A549 (cell line): ENCODE data around the gene TTLL11. TPM values are rescaled to one million over a fixed set of nuclear protein-coding genes. Genes with fewer than 3 reads are reported as not detected.
"Not testable (repeated sequence)": the region's sequence is repeated elsewhere in the genome, so short reads cannot be mapped to it uniquely, and the experiment has no call there.

Source experiments
- ATAC-seq, 2 experiments: fragments of 200-7000 bp in 1 of 2; fragments of >200 bp in 1 of 2; cut with Nextera tagmentation in 1 of 2; cut with Tn5 transposase in 1 of 2; 3 replicates each; pipeline versions ENCODE4 v1.8.0 to v1.9.1; 2018 to 2020; ENCODE audit warnings: mild to moderate bottlenecking in 1 of 2, moderate library complexity in 1 of 2
- CTCF ChIA-PET: fragments of 300-600 bp; sonication (Branson Sonifier 250); formaldehyde crosslinking; extraction: SDS; loops from one replicate; lab custom pipeline; 2021; ENCODE audit warnings: antibody characterized with exemption, inconsistent platforms; lab: Yijun Ruan, JAX
- POLR2A ChIA-PET: fragments of 350-600 bp; formaldehyde crosslinking; extraction: SDS; loops from one replicate; lab custom pipeline; 2021; ENCODE audit warnings: antibody characterized with exemption, inconsistent platforms; lab: Yijun Ruan, JAX
- DNase-seq, 2 experiments: peaks; one replicate each; pipeline versions ENCODE4 v3.0.0 to v3.0.0-alpha.2; 2011 to 2016; ENCODE audit warnings: low read depth in 1 of 2, low spot score in 1 of 2
- FAIRE-seq: peaks from 2 replicates; lab custom pipeline; 2011; peaks lifted over from hg19 to GRCh38; lab: Jason Lieb, UNC
- H3K27ac ChIP-seq, 2 experiments: fragments of >200 bp; sonication (Bioruptor Twin); formaldehyde crosslinking; 3 replicates each; pipeline ENCODE4 v1.5.1; 2016 to 2017
- H3K4me1 ChIP-seq: fragments of >200 bp; sonication (Bioruptor Twin); formaldehyde crosslinking; 3 replicates; pipeline ENCODE4 v1.6.1; 2016
- H3K4me2 ChIP-seq: fragments of >200 bp; sonication (Bioruptor Twin); formaldehyde crosslinking; 3 replicates; pipeline ENCODE4 v1.6.1; 2016
- H3K4me3 ChIP-seq: fragments of >200 bp; sonication (Bioruptor Twin); formaldehyde crosslinking; 3 replicates; pipeline ENCODE4 v1.5.1; 2016
- H3K9me3 ChIP-seq: fragments of >200 bp; sonication (Bioruptor Twin); formaldehyde crosslinking; 3 replicates; pipeline ENCODE4 v1.6.1; 2016
- BHLHE40 ChIP-seq: IDR thresholded peaks from 2 replicates; pipeline ENCODE4 v1.6.1; 2012; ENCODE audit warnings: low read depth, low read length, inconsistent platforms
- CBX8 ChIP-seq: fragments of 200-600 bp; sonication (generic); IDR thresholded peaks from 2 replicates; pipeline ENCODE4 v1.6.1; 2016
- CHD4 ChIP-seq: fragments of 200-600 bp; sonication (generic); IDR thresholded peaks from 2 replicates; pipeline ENCODE4 v1.6.1; 2016; ENCODE audit warnings: antibody characterized with exemption, mild to moderate bottlenecking, borderline replicate concordance
- EHMT2 ChIP-seq: fragments of 200-600 bp; sonication (generic); IDR thresholded peaks from 2 replicates; pipeline ENCODE4 v1.6.1; 2016; ENCODE audit warnings: antibody characterized with exemption, low read depth, mild to moderate bottlenecking, moderate library complexity
- EP300 ChIP-seq, 2 experiments: fragments of >200 bp; sonication (Bioruptor Twin); formaldehyde crosslinking; IDR thresholded peaks; 2 replicates in 1 of 2; 3 replicates in 1 of 2; pipeline ENCODE4 v1.6.1; 2016 to 2017
- HOXA7 ChIP-seq: fragments of 250-450 bp; sonication (Bioruptor Pico); IDR thresholded peaks from 2 replicates; pipeline ENCODE4 v1.5.0; 2020; ENCODE audit warnings: mild to moderate bottlenecking, moderate library complexity
- HOXB13 ChIP-seq: fragments of 250-450 bp; sonication (Bioruptor Pico); IDR thresholded peaks from 2 replicates; pipeline ENCODE4 v1.5.0; 2020; ENCODE audit warnings: low read depth, mild to moderate bottlenecking, moderate library complexity
- JUN ChIP-seq, 2 experiments: fragments of >200 bp; sonication (Bioruptor Twin); formaldehyde crosslinking; IDR thresholded peaks; 2 replicates in 1 of 2; 3 replicates in 1 of 2; pipeline ENCODE4 v1.6.1; 2016 to 2017
- JUNB ChIP-seq: fragments of >200 bp; sonication (Bioruptor Twin); formaldehyde crosslinking; IDR thresholded peaks from 2 replicates; pipeline ENCODE4 v1.6.1; 2016
- NPAS2 ChIP-seq: fragments of 250-450 bp; sonication (Bioruptor Pico); IDR thresholded peaks from 2 replicates; pipeline ENCODE4 v1.8.0; 2022; ENCODE audit warnings: mild to moderate bottlenecking, moderate library complexity, borderline replicate concordance
- PHF8 ChIP-seq: fragments of 200-600 bp; sonication (generic); IDR thresholded peaks from 2 replicates; pipeline ENCODE4 v1.6.1; 2016; ENCODE audit warnings: low read depth, mild to moderate bottlenecking, antibody characterized with exemption, moderate library complexity, borderline replicate concordance
- POLR2AphosphoS2 ChIP-seq: conservative IDR thresholded peaks from 2 replicates; pipeline ENCODE4 v1.6.1; 2012; ENCODE audit warnings: low read length, improper control_type of control experiment, inconsistent platforms
- RFX5 ChIP-seq: fragments of 450-650 bp; IDR thresholded peaks from 2 replicates; pipeline ENCODE4 v1.7.1; 2014; ENCODE audit warnings: antibody characterized with exemption, mild to moderate bottlenecking, moderate library complexity
- RNF2 ChIP-seq: fragments of 200-600 bp; sonication (generic); IDR thresholded peaks from 2 replicates; pipeline ENCODE4 v1.6.1; 2016; ENCODE audit warnings: low read depth, mild to moderate bottlenecking, antibody characterized with exemption, moderate library complexity, borderline replicate concordance
- SMC3 ChIP-seq: fragments of >200 bp; sonication (Bioruptor Twin); formaldehyde crosslinking; IDR thresholded peaks from 3 replicates; pipeline ENCODE4 v1.6.1; 2018; ENCODE audit warnings: inconsistent platforms
- TP53 ChIP-seq: fragments of 250-450 bp; sonication (Bioruptor Pico); IDR thresholded peaks from 2 replicates; pipeline ENCODE4 v1.5.0; 2021; ENCODE audit warnings: mild to moderate bottlenecking, moderate library complexity
- WGBS: methylation state at CpG from one replicate; pipeline ENCODE4 v1.1.6; 2017; ENCODE audit errors: missing lambda C conversion rate; 5-methylcytosine and 5-hydroxymethylcytosine counted together
- polyA plus RNA-seq, 4 experiments: library from polyadenylated mRNA; depleted of rRNA in 3 of 4; stranded (reverse); fragments of >200 nt; fragmentation: RNase III in 1 of 4; extraction: RNeasy Plus Mini Kit Qiagen cat#74134 plus additional on column Dnase treatment in 1 of 4; gene quantifications; 2 replicates in 3 of 4; 3 replicates in 1 of 4; pipeline ENCODE4 v1.2.3, GENCODE V29; 2011 to 2017
- TF ChIP-seq, protein P1 (sequence below): IDR thresholded peaks from 2 replicates; pipeline ENCODE4 v1.6.1; 2012
- TF ChIP-seq, protein P2 (sequence below): IDR thresholded peaks from 2 replicates; pipeline ENCODE4 v1.6.1; 2012; ENCODE audit warnings: low read depth, borderline replicate concordance

The TTLL11 gene
- polyA plus RNA-seq, 2 of the 4 experiments (the other 2 are of a cell fraction) = 1.8 to 2.6 TPM

- TF ChIP-seq NPAS2 (CRISPR knock-in tag) (no peak), BHLHE40 (no peak)
- TF ChIP-seq, all 56 proteins: peak for 0
Observed at GRCh38 chr9:121801579-121801978, 291.5 kb downstream of the TTLL11 start (continued).

DNA sequence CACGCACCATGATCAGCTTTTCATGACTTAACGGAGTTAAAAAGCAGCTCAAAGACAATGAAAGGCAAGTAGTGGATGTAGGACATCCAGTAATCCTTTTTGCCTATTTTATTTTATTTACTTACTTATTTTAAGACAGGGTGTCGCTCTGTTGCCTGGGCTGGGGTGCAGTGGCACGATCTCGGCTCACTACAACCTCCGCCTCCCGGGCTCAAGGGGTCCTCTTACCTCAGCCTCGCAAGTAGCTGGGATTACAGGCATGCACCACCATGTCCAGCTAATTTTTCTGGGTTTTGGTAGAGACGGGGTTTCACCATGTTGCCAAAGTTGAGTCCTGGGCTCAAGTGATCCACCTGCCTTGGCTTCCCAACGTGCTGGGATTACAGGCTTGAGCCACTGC, 292.7 kb downstream of the TTLL11 start:
- peaks cover 4% of the 10 kb centered on the region; the same call in 1 of the 3 replicates for H3K9me3 ChIP-seq
- ChIA-PET CTCF (no interaction called here), POLR2A (no interaction called here)
- FAIRE-seq = no peak
- H3K4me3 ChIP-seq = no peak overlapping the region
- H3K4me1 ChIP-seq = no peaks in the 10 kb centered on the region
- no peak overlapping the region for H3K27ac ChIP-seq
- ATAC-seq = no peak
- no peak for DNase-seq
- TF ChIP-seq JUN (IDR thresholded peaks at IDR 0.05) (no peak), SMC3 (no peak)
- TF ChIP-seq, protein P1, sequence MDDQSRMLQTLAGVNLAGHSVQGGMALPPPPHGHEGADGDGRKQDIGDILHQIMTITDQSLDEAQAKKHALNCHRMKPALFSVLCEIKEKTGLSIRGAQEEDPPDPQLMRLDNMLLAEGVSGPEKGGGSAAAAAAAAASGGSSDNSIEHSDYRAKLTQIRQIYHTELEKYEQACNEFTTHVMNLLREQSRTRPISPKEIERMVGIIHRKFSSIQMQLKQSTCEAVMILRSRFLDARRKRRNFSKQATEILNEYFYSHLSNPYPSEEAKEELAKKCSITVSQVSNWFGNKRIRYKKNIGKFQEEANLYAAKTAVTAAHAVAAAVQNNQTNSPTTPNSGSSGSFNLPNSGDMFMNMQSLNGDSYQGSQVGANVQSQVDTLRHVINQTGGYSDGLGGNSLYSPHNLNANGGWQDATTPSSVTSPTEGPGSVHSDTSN = no peak
- no peak overlapping the region for H3K4me2 ChIP-seq
- WGBS = 38% methylated on average over 10 of the region's 10 CpGs

DNA sequence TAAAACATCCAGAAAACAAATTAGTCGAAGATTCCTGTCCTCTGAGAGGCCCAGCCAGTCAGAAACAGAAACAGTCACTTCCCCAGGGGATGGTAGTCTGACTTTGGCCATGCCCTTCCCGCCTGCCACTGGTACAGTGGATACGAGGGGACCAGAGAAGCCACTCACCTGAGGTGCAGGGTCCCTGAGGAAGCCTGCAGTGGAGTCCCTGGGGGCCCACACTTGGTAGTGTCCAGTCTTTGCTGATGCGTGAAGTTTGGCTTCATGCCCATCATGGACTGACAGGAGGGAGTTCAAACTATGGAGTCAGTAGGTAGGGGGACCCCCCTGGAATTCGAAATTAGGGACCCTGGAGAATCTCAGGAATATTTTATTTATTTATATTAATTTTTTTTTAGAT, 294.2 kb downstream of the TTLL11 start:
- no peaks in the 10 kb centered on the region for H3K4me1 ChIP-seq
- CTCF ChIA-PET = no interaction called here
- FAIRE-seq (no peak), DNase-seq (no peak)
- TF ChIP-seq SMC3 (no peak), RFX5 (no peak), HOXA7 (CRISPR knock-in tag) (no peak), HOXB13 (CRISPR knock-in tag) (no peak), TP53 (CRISPR knock-in tag) (no peak), JUNB (no peak), CHD4 (no peak), CBX8 (no peak), EHMT2 (no peak)
- TF ChIP-seq, protein P1 = no peak
- TF ChIP-seq, protein P2, sequence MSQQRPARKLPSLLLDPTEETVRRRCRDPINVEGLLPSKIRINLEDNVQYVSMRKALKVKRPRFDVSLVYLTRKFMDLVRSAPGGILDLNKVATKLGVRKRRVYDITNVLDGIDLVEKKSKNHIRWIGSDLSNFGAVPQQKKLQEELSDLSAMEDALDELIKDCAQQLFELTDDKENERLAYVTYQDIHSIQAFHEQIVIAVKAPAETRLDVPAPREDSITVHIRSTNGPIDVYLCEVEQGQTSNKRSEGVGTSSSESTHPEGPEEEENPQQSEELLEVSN = no peak
- TF ChIP-seq, all 56 proteins: peak for 0
- no peak for ATAC-seq
- Histone ChIP-seq H3K4me2 (no peak overlapping the region), H3K4me3 (no peak overlapping the region), H3K27ac (no peak overlapping the region), H3K9me3 (no peaks in the 10 kb centered on the region)
- POLR2A ChIA-PET = no interaction called here
- 27% methylated on average over 4 of the region's 5 CpGs for WGBS

DNA sequence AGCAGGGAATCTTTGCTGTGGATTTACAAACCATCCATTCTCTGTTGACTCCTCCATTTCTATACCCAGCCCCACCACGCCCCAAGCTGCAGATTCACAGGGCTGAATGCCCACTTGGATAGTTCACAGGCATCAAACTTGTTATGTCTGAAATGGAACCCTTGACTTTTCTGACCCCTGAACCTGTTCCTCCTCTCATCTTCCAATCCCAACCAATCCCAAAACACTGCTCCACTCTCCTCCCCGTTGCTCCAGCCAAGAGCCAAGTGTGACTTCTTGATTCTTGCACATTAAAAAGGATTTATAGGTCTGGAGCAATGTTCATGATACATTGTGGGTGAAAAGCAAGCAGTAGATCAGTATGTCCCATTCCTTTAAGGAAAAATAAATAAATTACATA, 296.0 kb downstream of the TTLL11 start:
- ATAC-seq = no peak
- no peak overlapping the region for H3K4me2 ChIP-seq
- DNase-seq = no peak
- ChIA-PET POLR2A (no interaction called here), CTCF (no interaction called here)
- H3K27ac ChIP-seq = no peak overlapping the region
- WGBS = 23% methylated on average over 2 of the region's 2 CpGs
- H3K4me1 ChIP-seq = no peaks in the 10 kb centered on the region
- H3K4me3 ChIP-seq = no peak overlapping the region
- TF ChIP-seq RNF2 (no peak), EP300 (IDR thresholded peaks at IDR 0.05) (no peak), POLR2AphosphoS2 (no peak), PHF8 (no peak)
- FAIRE-seq = no peak
- no peaks in the 10 kb centered on the region for H3K9me3 ChIP-seq

GRCh38 chr9:121794334-121794733, 298.8 kb downstream of the TTLL11 start:
- CTCF ChIA-PET, H3K4me2 ChIP-seq, H3K4me1 ChIP-seq, FAIRE-seq, H3K4me3 ChIP-seq, DNase-seq, H3K27ac ChIP-seq, ATAC-seq, POLR2A ChIA-PET, H3K9me3 ChIP-seq: not testable (repeated sequence)
- 67% methylated on average over 6 of the region's 6 CpGs for WGBS

- WGBS = 66% methylated on average over 10 of the region's 10 CpGs
- ATAC-seq, H3K4me2 ChIP-seq, H3K27ac ChIP-seq, H3K9me3 ChIP-seq, POLR2A ChIA-PET, CTCF ChIA-PET, DNase-seq, FAIRE-seq, H3K4me1 ChIP-seq, H3K4me3 ChIP-seq: not testable (repeated sequence)
Observed at GRCh38 chr9:121792476-121792875, 300.6 kb downstream of the TTLL11 start.
